ENCODE results near the gene KLHL2. TPM values are rescaled to one million over a fixed set of nuclear protein-coding genes. Genes with fewer than 3 reads are reported as not detected.
"Not testable (repeated sequence)": the region's sequence is repeated elsewhere in the genome, so short reads cannot be mapped to it uniquely, and the experiment has no call there.

Gene KLHL2, protein sequence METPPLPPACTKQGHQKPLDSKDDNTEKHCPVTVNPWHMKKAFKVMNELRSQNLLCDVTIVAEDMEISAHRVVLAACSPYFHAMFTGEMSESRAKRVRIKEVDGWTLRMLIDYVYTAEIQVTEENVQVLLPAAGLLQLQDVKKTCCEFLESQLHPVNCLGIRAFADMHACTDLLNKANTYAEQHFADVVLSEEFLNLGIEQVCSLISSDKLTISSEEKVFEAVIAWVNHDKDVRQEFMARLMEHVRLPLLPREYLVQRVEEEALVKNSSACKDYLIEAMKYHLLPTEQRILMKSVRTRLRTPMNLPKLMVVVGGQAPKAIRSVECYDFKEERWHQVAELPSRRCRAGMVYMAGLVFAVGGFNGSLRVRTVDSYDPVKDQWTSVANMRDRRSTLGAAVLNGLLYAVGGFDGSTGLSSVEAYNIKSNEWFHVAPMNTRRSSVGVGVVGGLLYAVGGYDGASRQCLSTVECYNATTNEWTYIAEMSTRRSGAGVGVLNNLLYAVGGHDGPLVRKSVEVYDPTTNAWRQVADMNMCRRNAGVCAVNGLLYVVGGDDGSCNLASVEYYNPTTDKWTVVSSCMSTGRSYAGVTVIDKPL
- 11.0 and 16.4 TPM in 2 replicates for total RNA-seq

- DNase-seq (ENCODE audit: low read depth), result peak; percentile 79
Measured at GRCh38 chr4:165207431-165208220, at the start of gene KLHL2. Gene KLHL2 (plus strand): TSS chr4:165207561. CDS start chr4:165207877, 316 bp downstream.

DNA sequence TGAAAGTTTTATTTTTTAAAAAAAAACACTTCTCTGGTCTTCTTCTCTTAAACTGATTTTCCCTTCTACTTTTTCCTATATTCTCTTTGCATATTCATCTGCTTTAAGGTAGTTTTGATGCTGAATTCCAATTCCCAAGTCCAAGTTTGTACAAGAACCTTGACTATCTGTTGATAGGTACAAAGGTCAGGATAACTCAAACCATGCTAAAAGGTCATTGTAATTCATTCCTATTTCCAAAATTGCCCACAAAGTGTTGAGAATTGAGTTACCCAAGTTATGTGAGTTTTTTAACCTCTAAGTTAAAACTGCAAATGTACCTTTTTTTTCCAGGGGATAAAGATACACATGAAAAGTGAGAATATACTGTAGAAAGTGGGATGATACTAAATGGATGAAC is 48.6 kb upstream of the KLHL2 start:
- no peak for TF ChIP-seq CTCF (IDR thresholded peaks at IDR 0.05; ENCODE audit: insufficient read depth, low read depth, low read length)
- no peak for DNase-seq (ENCODE audit: low read depth)
- H3K4me3 ChIP-seq (ENCODE audit: low read depth, low read length), result no peak overlapping the region

More at GRCh38 chr4:165207431-165208220, at the start of gene KLHL2:
- peak within 1 kb of the TSS; percentile 88 for H3K4me3 ChIP-seq (ENCODE audit: low read depth, low read length)
- no peak for TF ChIP-seq CTCF (IDR thresholded peaks at IDR 0.05; ENCODE audit: insufficient read depth, low read depth, low read length)

GRCh38 chr4:165164257-165164656 is 43.1 kb upstream of the KLHL2 start:
- no peak overlapping the region for H3K4me3 ChIP-seq (ENCODE audit: low read depth, low read length)
- TF ChIP-seq CTCF (IDR thresholded peaks at IDR 0.05; ENCODE audit: insufficient read depth, low read depth, low read length), result no peak
- DNase-seq (ENCODE audit: low read depth), result no peak

GRCh38 chr4:165166872-165167271 is 40.5 kb upstream of the KLHL2 start:
- DNase-seq (ENCODE audit: low read depth); H3K4me3 ChIP-seq (ENCODE audit: low read depth, low read length): not testable (repeated sequence)

DNA sequence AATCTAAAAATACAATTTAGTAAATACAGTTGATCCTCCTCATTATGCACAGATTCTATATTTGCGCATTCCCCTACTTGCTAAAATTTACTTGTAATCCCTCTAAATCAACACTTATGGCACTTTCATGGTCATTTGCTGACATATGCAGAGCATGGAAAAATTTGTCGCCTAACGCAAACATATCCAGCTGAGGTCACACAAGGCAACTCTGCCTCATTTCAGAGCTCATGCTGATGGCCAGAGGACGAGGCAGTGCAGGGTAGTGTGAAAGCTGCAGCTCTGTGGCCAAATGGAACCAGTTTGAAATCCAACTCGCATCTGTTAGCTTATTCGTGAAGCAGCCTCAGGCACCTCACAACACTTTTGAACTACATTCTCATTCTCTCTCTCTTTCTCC is 39.7 kb upstream of the KLHL2 start:
- DNase-seq (ENCODE audit: low read depth), result no peak
- TF ChIP-seq CTCF (IDR thresholded peaks at IDR 0.05; ENCODE audit: insufficient read depth, low read depth, low read length), result no peak
- H3K4me3 ChIP-seq (ENCODE audit: low read depth, low read length), result no peak overlapping the region

DNA sequence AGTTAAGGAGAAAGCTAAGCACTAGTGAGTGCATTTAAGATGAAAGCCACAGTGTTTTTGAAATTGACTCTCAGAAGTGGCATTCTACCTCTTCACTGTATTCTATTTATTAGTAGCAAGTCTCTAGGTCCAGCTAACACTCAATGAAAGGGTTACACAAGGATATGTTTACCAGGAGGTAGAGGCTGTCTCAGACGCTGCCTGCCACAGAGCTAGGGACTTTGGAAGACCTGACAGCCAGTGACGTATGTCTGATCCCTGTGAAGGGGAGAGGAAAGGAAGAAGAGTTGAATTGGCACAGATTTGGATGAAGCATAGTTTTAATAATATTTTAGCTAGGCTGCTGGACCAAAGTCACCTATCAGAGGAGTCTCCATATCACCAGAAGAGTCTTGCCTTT is 36.5 kb upstream of the KLHL2 start:
- no peak for DNase-seq (ENCODE audit: low read depth)
- no peak overlapping the region for H3K4me3 ChIP-seq (ENCODE audit: low read depth, low read length)
- TF ChIP-seq CTCF (IDR thresholded peaks at IDR 0.05; ENCODE audit: insufficient read depth, low read depth, low read length), result no peak

GRCh38 chr4:165175470-165175869 is 31.9 kb upstream of the KLHL2 start:
- not testable (repeated sequence) for DNase-seq (ENCODE audit: low read depth)

More at GRCh38 chr4:165175470-165175869, 31.9 kb upstream of the KLHL2 start:
- not testable (repeated sequence) for H3K4me3 ChIP-seq (ENCODE audit: low read depth, low read length)

Measured in fibroblast of villous mesenchyme (primary cell).